Right lobe of liver (tissue), 4 donors: ENCODE measurements around the gene UBAC2.

ENCODE experiments used
- CTCF ChIP-seq, 4 donors: fragments of 200-600 bp in 3 of 4; fragments of 450-650 bp in 1 of 4; IDR thresholded peaks; one replicate each; pipeline versions ENCODE4 v1.5.1 to v1.8.0; 2016 to 2022; ENCODE audit warnings: antibody characterized with exemption in 4 of 4, mild to moderate bottlenecking in 2 of 4
- POLR2A ChIP-seq: fragments of 450-650 bp; IDR thresholded peaks from one replicate; pipeline ENCODE4 v1.6.1; 2017; ENCODE audit warnings: antibody characterized with exemption, mild to moderate bottlenecking
- donor health status: DM: no; HTN: no; CAD: no.
- donor health status: DM: no; HTN: no; CAD: no.
- donor health status: DM: no; HTN: yes; CAD: no.

DNA sequence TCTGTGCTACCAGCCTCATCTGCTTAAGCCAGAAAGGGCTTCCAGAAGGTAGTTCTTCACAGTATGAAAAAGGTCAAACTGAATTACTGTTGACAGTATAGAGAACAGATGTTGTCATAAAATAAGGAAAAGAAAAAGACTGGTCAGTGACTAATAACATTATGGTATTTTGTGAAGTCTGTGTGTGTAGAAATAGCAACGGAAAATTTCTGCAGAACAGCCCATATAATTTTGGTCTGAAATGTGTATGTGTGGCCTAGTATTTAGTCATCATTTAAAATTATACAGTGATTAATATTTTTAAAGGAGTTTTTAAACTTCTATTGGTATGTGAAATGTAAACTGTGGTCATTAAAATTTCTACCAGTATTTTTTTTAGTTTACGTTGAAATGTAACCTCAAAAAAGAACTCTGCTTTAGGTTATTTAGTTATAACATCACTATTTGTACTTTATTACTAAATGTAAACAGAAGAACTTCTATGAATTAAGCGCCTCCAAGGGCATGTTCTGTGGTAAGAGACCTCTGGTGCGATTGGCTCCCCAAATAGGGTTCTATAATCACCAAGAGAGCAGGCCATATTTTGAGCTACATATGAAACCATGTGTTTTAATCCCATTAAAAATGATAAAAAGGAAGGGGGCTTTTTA, 109.9 kb downstream of the UBAC2 start:
- TF ChIP-seq CTCF (IDR thresholded peaks at IDR 0.05) (no peak), POLR2A (no peak)
